Endothelial cell of umbilical vein (primary cell): ENCODE data around the gene QRFPR. TPM values are rescaled to one million over a fixed set of nuclear protein-coding genes. Genes with fewer than 3 reads are reported as not detected.

ENCODE experiments used
- BruUV-seq: library from RNA; stranded (reverse); fragments of 400-500 nt; replicated peaks from 2 replicates; lab custom pipeline; 2021; lab: Mats Ljungman, UMichigan
- CTCF ChIA-PET: fragments of 300-600, 350-600 bp; sonication (Branson Sonifier 250); formaldehyde crosslinking; loops from one replicate; lab custom pipeline; 2021; ENCODE audit warnings: antibody characterized with exemption, inconsistent platforms; lab: Charles Lee
- POLR2A ChIA-PET: fragments of 300-600, 350-600 bp; sonication (Branson Sonifier 250); formaldehyde crosslinking; loops from one replicate; lab custom pipeline; 2021; ENCODE audit warnings: antibody characterized with exemption, inconsistent platforms; lab: Charles Lee
- DNase-seq: peaks from one replicate; pipeline ENCODE4 v3.0.0-alpha.2; 2011; ENCODE audit warnings: low read depth, low spot score
- FAIRE-seq: peaks from 2 replicates; lab custom pipeline; 2011; peaks lifted over from hg19 to GRCh38; lab: Jason Lieb, UNC
- H2AFZ ChIP-seq: 2 replicates; pipeline ENCODE4 v1.6.0; 2012; ENCODE audit warnings: low read depth, low read length, control low read depth, inconsistent platforms
- H3K27ac ChIP-seq: 2 replicates; pipeline ENCODE4 v1.5.1; 2011; ENCODE audit warnings: low read depth, mild to moderate bottlenecking, control low read depth, low read length, moderate library complexity; ENCODE audit not compliant: insufficient read depth
- H3K27me3 ChIP-seq, 2 experiments: 2 replicates each; pipeline versions ENCODE4 v1.6.0 to v1.6.1; 2011; ENCODE audit warnings: low read length in 2 of 2, mixed read lengths in 1 of 2; ENCODE audit not compliant: control insufficient read depth in 2 of 2, insufficient read depth in 2 of 2
- H3K36me3 ChIP-seq, 2 experiments: 2 replicates in 1 of 2; 3 replicates in 1 of 2; pipeline ENCODE4 v1.5.1; 2011; ENCODE audit warnings: low read length in 2 of 2, mild to moderate bottlenecking in 1 of 2, moderate library complexity in 1 of 2; ENCODE audit not compliant: control insufficient read depth in 2 of 2, insufficient read depth in 2 of 2; ENCODE audit errors: extremely low read depth in 1 of 2
- H3K4me1 ChIP-seq: 3 replicates; pipeline ENCODE4 v1.5.1; 2011; ENCODE audit warnings: mild to moderate bottlenecking, low read length; ENCODE audit not compliant: control insufficient read depth, insufficient read depth; ENCODE audit errors: extremely low read depth
- H3K4me2 ChIP-seq: 2 replicates; pipeline ENCODE4 v1.6.1; 2011; ENCODE audit warnings: low read length, control low read depth, mixed read lengths; ENCODE audit not compliant: insufficient read depth
- H3K4me3 ChIP-seq, 3 experiments: fragments of 200-600 bp in 1 of 3; sonication (generic), shearing (Covaris generic) in 1 of 3; replicated peaks in 1 of 3; 2 replicates each; pipeline ENCODE4 v1.5.1; 2011 to 2016; ENCODE audit warnings: control low read depth in 3 of 3, low read length in 3 of 3, mild to moderate bottlenecking in 2 of 3, inconsistent platforms in 1 of 3, low read depth in 1 of 3, moderate library complexity in 1 of 3; ENCODE audit not compliant: insufficient read depth in 1 of 3
- H3K79me2 ChIP-seq: 2 replicates; pipeline ENCODE4 v1.6.0; 2012; ENCODE audit warnings: low read length, inconsistent platforms; ENCODE audit not compliant: control insufficient read depth, insufficient read depth
- H3K9ac ChIP-seq: replicated peaks from 2 replicates; pipeline ENCODE3; 2011; ENCODE audit warnings: low read length, control low read depth; ENCODE audit not compliant: insufficient read depth; ENCODE audit errors: extremely low read depth
- H3K9me1 ChIP-seq: replicated peaks from 3 replicates; pipeline ENCODE4 v1.6.0; 2011; ENCODE audit warnings: mild to moderate bottlenecking, low read length; ENCODE audit not compliant: control insufficient read depth, insufficient read depth; ENCODE audit errors: extremely low read depth
- H3K9me3 ChIP-seq: replicated peaks from 2 replicates; pipeline ENCODE4 v1.5.1; 2012; ENCODE audit warnings: low read length, inconsistent platforms; ENCODE audit not compliant: control insufficient read depth, insufficient read depth
- H4K20me1 ChIP-seq: replicated peaks from 2 replicates; pipeline ENCODE3; 2011; ENCODE audit warnings: mild to moderate bottlenecking, low read length; ENCODE audit not compliant: control insufficient read depth, insufficient read depth; ENCODE audit errors: extremely low read depth
- CTCF ChIP-seq, 2 donors: IDR thresholded peaks; 1 replicate in 1 of 2; 2 replicates in 1 of 2; pipeline ENCODE4 v1.5.1; 2011; ENCODE audit warnings: low read length in 2 of 2, mild to moderate bottlenecking in 2 of 2, moderate library complexity in 2 of 2, control low read depth in 1 of 2, inconsistent platforms in 1 of 2, low read depth in 1 of 2; ENCODE audit not compliant: insufficient read depth in 1 of 2; ENCODE audit errors: extremely low read depth in 1 of 2
- EZH2 ChIP-seq: IDR thresholded peaks from 2 replicates; pipeline ENCODE4 v1.6.1; 2012; ENCODE audit warnings: borderline replicate concordance, low read depth, mild to moderate bottlenecking, moderate library complexity, low read length, inconsistent platforms; ENCODE audit not compliant: severe bottlenecking
- FOS ChIP-seq: IDR thresholded peaks from 2 replicates; pipeline ENCODE4 v1.6.1; 2011; ENCODE audit warnings: mild to moderate bottlenecking, low read length, moderate library complexity, borderline replicate concordance; ENCODE audit not compliant: insufficient read depth
- GATA2 ChIP-seq: IDR thresholded peaks from 2 replicates; pipeline ENCODE4 v1.7.0; 2011; ENCODE audit warnings: low read depth, mild to moderate bottlenecking, moderate library complexity, mixed read lengths, low read length; ENCODE audit not compliant: insufficient read length, insufficient read depth
- JUN ChIP-seq: IDR thresholded peaks from 2 replicates; pipeline ENCODE4 v1.6.1; 2011; ENCODE audit warnings: borderline replicate concordance, low read depth; ENCODE audit not compliant: insufficient read length, insufficient read depth
- MAX ChIP-seq: IDR thresholded peaks from 2 replicates; pipeline ENCODE4 v1.6.1; 2011; ENCODE audit not compliant: insufficient read depth, insufficient read length
- MYC ChIP-seq: IDR thresholded peaks from one replicate; pipeline ENCODE4 v1.6.1; 2011; ENCODE audit warnings: mild to moderate bottlenecking, low read depth, low read length
- POLR2A ChIP-seq: IDR thresholded peaks from 2 replicates; pipeline ENCODE4 v1.6.1; 2012; ENCODE audit warnings: low read depth, mild to moderate bottlenecking, control low read depth, low read length
- POLR2AphosphoS5 ChIP-seq: IDR thresholded peaks from 2 replicates; pipeline ENCODE4 v1.6.1; 2012; ENCODE audit warnings: low read depth, mild to moderate bottlenecking, control low read depth, low read length, moderate library complexity; ENCODE audit not compliant: insufficient read depth
- dilution Hi-C: fragments of 300-500 bp; cut with MboI; formaldehyde crosslinking; loops from one replicate; pipeline ENCODE4 v1.15.0; 2019; ENCODE audit warnings: low sequenced_read_pairs; ENCODE audit not compliant: extremely low pct_ligation_motif_present
- intact Hi-C: fragments of 100-400 bp; cut with micrococcal nuclease; formaldehyde crosslinking; loops from one replicate; pipeline ENCODE4 v1.10.0; 2022
- polyA plus RNA-seq, 4 experiments: library from polyadenylated mRNA; depleted of rRNA in 3 of 4; stranded (reverse) in 3 of 4; unstranded in 1 of 4; fragments of >200 nt; gene quantifications; 2 replicates each; pipeline versions ENCODE4 v1.2.1 to v1.2.3, GENCODE V29; 2011 to 2012; ENCODE audit warnings: missing spikeins in 1 of 4
- total RNA-seq: library from RNA; stranded (reverse); gene quantifications from 2 replicates; pipeline ENCODE4 v1.2.3, GENCODE V29; 2021

Gene QRFPR
- total and polyA plus RNA-seq, 2 donors (not counting 3 experiments of a cell fraction or from before 2014, with no cell fraction given), result not detected

DNA sequence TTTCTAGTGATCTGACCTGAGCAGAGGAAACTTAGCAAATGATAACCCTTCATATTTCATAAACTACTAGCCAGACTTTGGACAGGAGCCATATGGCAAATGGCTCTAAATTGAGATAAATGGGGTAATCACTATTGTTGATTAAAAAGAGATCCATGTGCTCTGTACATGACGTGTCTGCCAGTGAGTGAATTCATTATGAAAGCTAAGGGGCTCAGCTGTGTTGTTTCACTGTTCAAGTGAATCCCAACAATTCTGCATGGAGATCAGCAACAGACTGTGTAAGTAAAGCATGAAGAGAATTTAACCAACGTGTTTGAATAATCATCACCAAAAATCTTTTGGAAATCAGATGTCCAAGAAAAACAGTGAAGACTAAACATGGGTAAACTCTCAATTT lies 9.5 kb upstream of the QRFPR start:
- Histone ChIP-seq H2AFZ (no peak overlapping the region), H3K4me2 (no peak overlapping the region), H3K9me1 (no peaks in the 10 kb centered on the region), H3K4me3 (no peak overlapping the region), H3K9ac (no peak overlapping the region), H3K27me3 (no peaks in the 10 kb centered on the region), H4K20me1 (no peaks in the 10 kb centered on the region), H3K4me1 (no peaks in the 10 kb centered on the region), H3K79me2 (no peaks in the 10 kb centered on the region), H3K9me3 (no peaks in the 10 kb centered on the region), H3K36me3 (no peaks in the 10 kb centered on the region), H3K27ac (no peak overlapping the region)
- intact Hi-C loops, result no loop called here
- FAIRE-seq (no peak), DNase-seq (no peak)
- no TSS peak for BruUV-seq
- dilution Hi-C loops, result no loop called here
- ChIA-PET POLR2A (no interaction called here), CTCF (interaction anchor here (1.2 kb wide), 2 partner anchors 11 to 20 kb away, joined by 3 to 4 read pairs; no protein-coding TSS in a partner anchor)
- TF ChIP-seq JUN, result no peak
- TF ChIP-seq GATA2, result no peak
- TF ChIP-seq MAX, result no peak
- TF ChIP-seq FOS, result no peak
- no peak for TF ChIP-seq POLR2A
- TF ChIP-seq MYC, result no peak
- no peak for TF ChIP-seq CTCF (IDR thresholded peaks at IDR 0.05; ENCODE audit: extremely low read depth in 1 of 2, insufficient read depth in 1 of 2, low read depth in 1 of 2, low read length in 2 of 2)
- no peak for TF ChIP-seq EZH2
- no peak for TF ChIP-seq POLR2AphosphoS5
